ENCODE data around the gene THSD7A. TPM values are rescaled to one million over a fixed set of nuclear protein-coding genes. Genes with fewer than 3 reads are reported as not detected.

Gene THSD7A
- total RNA-seq, 1 donor from 2014 or later = 0.35 TPM

DNA sequence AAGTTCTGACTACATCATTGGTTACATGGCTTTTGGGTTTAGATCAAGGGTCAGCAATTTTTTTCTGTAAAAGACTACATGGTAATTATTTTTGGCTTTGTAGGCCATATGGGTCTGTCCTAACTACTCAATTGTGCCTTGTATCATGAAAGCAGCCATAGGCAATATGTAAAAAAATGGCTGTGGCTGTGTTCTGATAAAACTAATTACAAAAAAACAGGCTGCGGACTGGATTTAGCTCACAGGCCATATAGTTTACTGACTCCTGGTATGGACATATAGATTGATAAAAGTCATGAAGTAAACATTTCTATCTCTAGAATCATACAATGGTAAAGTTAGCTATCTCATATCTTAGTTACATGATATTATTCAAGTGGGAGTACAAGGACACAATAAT is 375.4 kb downstream of the THSD7A start:
- no peak overlapping the region for H3K4me3 Mint-ChIP-seq (ENCODE audit: unreplicated experiment)
- no peaks in the 10 kb centered on the region for H3K36me3 Mint-ChIP-seq (ENCODE audit: low read depth)
- peaks cover 5% of the 10 kb centered on the region for H3K4me1 Mint-ChIP-seq (ENCODE audit: low read depth)
- H3K9me3 Mint-ChIP-seq (ENCODE audit: low read depth) = no peaks in the 10 kb centered on the region
- H3K27ac Mint-ChIP-seq (ENCODE audit: unreplicated experiment) = no peak overlapping the region
- H3K27me3 Mint-ChIP-seq (ENCODE audit: low read depth) = no peaks in the 10 kb centered on the region
- TF ChIP-seq CTCF (IDR thresholded peaks at IDR 0.05) = no peak
- no peak for DNase-seq (ENCODE audit: low spot score)

GRCh38 chr7:11452476-11452875 is 379.5 kb downstream of the THSD7A start:
- Mint-ChIP-seq H3K9me3 (ENCODE audit: low read depth) (no peaks in the 10 kb centered on the region), H3K4me3 (ENCODE audit: unreplicated experiment) (no peak overlapping the region), H3K27ac (ENCODE audit: unreplicated experiment) (no peak overlapping the region), H3K27me3 (ENCODE audit: low read depth) (no peaks in the 10 kb centered on the region), H3K36me3 (ENCODE audit: low read depth) (no peaks in the 10 kb centered on the region), H3K4me1 (ENCODE audit: low read depth) (peaks cover 4% of the 10 kb centered on the region)
- DNase-seq (ENCODE audit: low spot score) = no peak
- no peak for TF ChIP-seq CTCF (IDR thresholded peaks at IDR 0.05)

DNA sequence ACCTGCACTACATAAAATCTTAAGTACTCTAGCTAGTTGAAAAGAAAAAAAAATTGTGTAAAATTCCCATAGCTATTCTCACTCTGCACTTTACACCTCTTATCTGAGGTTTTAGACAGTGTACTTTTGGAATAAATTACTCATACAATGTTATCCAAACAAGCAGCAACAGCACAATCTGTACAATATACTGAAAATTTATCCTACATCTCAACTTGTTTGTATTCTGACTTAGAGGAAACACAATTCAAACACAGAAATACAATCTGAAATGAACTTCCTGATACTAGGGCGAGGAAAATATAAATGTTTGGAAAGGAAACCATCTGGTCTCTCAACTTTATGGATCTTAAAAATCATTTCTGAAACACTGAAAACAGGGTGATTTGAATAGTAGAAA is 381.7 kb downstream of the THSD7A start:
- H3K27me3 Mint-ChIP-seq (ENCODE audit: low read depth) = no peaks in the 10 kb centered on the region
- no peak overlapping the region for H3K27ac Mint-ChIP-seq (ENCODE audit: unreplicated experiment)
- H3K9me3 Mint-ChIP-seq (ENCODE audit: low read depth) = no peaks in the 10 kb centered on the region
- H3K4me1 Mint-ChIP-seq (ENCODE audit: low read depth) = peaks cover 4% of the 10 kb centered on the region
- H3K4me3 Mint-ChIP-seq (ENCODE audit: unreplicated experiment) = no peak overlapping the region
- TF ChIP-seq CTCF (IDR thresholded peaks at IDR 0.05) = no peak
- H3K36me3 Mint-ChIP-seq (ENCODE audit: low read depth) = no peaks in the 10 kb centered on the region
- no peak for DNase-seq (ENCODE audit: low spot score)

- Mint-ChIP-seq H3K9me3 (ENCODE audit: low read depth) (no peaks in the 10 kb centered on the region), H3K4me3 (ENCODE audit: unreplicated experiment) (no peak overlapping the region), H3K36me3 (ENCODE audit: low read depth) (no peaks in the 10 kb centered on the region), H3K4me1 (ENCODE audit: low read depth) (peaks cover 4% of the 10 kb centered on the region), H3K27me3 (ENCODE audit: low read depth) (no peaks in the 10 kb centered on the region), H3K27ac (ENCODE audit: unreplicated experiment) (no peak overlapping the region)
- no peak for DNase-seq (ENCODE audit: low spot score)
- TF ChIP-seq CTCF (IDR thresholded peaks at IDR 0.05) = no peak
Measured at GRCh38 chr7:11449316-11449715, 382.7 kb downstream of the THSD7A start.

DNA sequence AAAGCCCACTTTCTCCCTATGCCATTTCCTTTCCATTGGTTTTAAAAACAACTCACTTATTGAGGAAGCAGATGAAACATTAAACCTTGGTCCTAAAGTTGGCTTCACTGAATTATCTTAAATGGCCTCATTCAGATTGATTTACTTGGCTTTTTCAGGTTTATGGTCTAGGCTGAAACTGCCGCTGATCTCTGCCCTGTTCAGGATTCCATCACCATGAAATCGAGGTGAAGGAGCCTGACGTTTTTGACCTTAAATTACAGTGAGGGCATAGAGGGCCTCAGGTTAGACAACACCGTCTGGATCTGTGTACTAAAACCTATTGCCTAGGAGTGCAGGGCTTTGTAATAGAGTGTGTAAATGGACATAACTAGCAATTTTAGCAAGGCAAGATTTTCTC is 383.7 kb downstream of the THSD7A start:
- no peak for DNase-seq (ENCODE audit: low spot score)
- Mint-ChIP-seq H3K4me1 (ENCODE audit: low read depth) (peaks cover 4% of the 10 kb centered on the region), H3K4me3 (ENCODE audit: unreplicated experiment) (no peak overlapping the region), H3K36me3 (ENCODE audit: low read depth) (no peaks in the 10 kb centered on the region), H3K27me3 (ENCODE audit: low read depth) (no peaks in the 10 kb centered on the region), H3K27ac (ENCODE audit: unreplicated experiment) (no peak overlapping the region), H3K9me3 (ENCODE audit: low read depth) (no peaks in the 10 kb centered on the region)
- no peak for TF ChIP-seq CTCF (IDR thresholded peaks at IDR 0.05)

Data from chondrocyte (in vitro differentiated cells).